Epithelial cell of esophagus (primary cell): ENCODE results near the gene SLC66A2.

Experiments
- DNase-seq: peaks from one replicate; pipeline ENCODE4 v3.0.0; 2010; ENCODE audit warnings: low read depth
- H3K4me3 ChIP-seq: 2 replicates; pipeline ENCODE4 v1.5.1; 2011; ENCODE audit warnings: mild to moderate bottlenecking, low read length, control low read depth
- CTCF ChIP-seq: IDR thresholded peaks from 2 replicates; pipeline ENCODE4 v1.5.1; 2011; ENCODE audit warnings: low read depth, mild to moderate bottlenecking, low read length, control low read depth, inconsistent platforms; ENCODE audit not compliant: insufficient read depth; ENCODE audit errors: missing control alignments

The SLC66A2 gene

GRCh38 chr18:79979843-79980242, 28.4 kb upstream of the SLC66A2 start:
- TF ChIP-seq CTCF: no peak
- H3K4me3 ChIP-seq: no peak overlapping the region
- DNase-seq: no peak

DNA sequence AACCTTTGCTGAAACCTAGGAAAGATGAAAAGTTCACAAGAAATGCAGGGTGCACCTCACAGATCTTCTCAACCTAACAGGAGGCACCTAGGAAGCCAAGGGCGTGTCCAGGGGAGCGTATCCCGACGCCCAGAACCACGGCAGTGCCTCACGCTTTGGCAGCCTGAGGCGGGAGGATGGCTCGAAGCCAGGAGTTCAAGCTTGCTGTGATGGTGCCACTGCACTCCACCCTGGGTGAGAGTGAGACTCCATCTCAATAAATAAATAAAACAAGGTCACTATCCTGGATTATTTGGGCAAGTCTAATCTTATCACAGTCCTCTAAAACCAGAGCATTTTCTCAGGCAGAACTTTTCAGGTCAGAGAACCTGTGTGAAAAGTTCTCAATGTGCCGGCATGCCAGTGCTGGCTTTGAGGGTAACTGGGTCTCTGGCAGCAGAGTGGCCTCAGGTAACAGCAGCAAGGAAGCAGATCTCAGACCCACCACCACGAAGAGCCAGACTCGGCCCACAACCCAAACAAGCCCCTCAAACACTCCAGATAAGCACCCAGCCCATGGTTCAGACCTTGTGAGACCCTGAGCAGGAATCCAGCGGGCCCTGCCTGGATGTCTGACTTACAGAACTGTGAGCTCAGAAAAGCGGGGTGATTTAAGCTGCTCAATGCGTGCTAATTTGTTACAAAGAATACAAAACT, 24.7 kb upstream of the SLC66A2 start:
- no peak overlapping the region for H3K4me3 ChIP-seq
- TF ChIP-seq CTCF: no peak
- DNase-seq: peak; percentile 55

DNA sequence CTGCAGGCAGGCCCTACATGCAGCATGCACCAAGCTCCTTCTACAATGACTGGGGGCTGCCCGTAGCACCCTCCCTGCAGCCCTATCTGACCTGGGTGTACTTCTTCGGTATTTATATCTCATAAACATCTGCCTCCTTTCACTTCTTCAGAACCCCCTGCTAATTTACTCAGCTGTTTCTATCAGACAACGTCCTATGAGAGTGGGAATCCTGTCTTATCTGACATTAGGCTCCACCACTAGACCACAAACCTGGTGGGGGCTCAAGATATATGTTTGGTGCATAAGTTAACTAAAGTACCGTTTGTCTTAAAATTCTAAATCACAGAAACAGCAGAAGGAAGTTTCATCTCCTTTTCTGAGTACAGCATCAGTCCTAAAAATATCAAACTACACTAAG, 23.6 kb upstream of the SLC66A2 start:
- no peak for DNase-seq
- H3K4me3 ChIP-seq: no peak overlapping the region
- TF ChIP-seq CTCF: no peak

GRCh38 chr18:79974025-79974654, 22.7 kb upstream of the SLC66A2 start:
- DNase-seq: no peak
- TF ChIP-seq CTCF: no peak
- no peak overlapping the region for H3K4me3 ChIP-seq

GRCh38 chr18:79973517-79973916, 22.1 kb upstream of the SLC66A2 start:
- DNase-seq: no peak
- no peak for TF ChIP-seq CTCF
- H3K4me3 ChIP-seq: no peak overlapping the region

DNA sequence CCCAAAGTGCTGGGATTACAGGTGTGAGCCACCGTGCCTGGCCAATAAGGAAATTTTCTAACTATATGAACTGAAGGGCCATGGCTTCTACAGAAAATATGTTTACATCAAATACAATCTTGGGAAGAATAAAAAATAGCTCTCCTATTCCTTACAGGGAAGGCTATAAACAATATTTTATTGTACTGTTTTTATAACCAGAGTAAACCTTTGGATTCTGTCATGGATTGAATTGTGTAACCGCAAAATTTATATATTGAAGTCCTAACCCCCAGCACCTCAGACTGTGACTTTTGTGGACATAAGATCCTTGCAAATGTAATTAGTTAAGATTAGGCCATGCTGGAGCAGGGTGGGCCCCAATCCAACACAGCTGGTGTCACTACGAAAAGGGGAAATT, 21.3 kb upstream of the SLC66A2 start:
- TF ChIP-seq CTCF: no peak
- no peak overlapping the region for H3K4me3 ChIP-seq
- DNase-seq: no peak

DNA sequence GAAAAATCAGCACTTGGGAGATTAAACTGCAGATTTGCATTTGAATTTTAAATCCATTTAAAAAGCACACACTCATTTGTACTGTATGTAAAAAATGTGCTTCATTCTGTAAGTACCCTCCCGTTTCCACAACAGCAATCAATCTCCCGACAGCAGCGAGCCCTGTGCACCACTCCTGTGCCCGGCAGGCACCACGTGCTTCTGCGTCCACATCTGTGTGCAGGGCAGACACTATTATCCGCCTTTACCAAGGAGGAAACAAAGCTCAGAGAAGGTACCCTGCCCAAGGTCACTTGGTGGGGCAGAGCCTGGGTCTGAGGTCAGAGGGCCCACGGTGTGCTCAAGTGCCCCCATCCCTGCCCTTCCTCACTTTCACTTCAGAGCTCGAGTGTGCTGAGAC, 20.5 kb upstream of the SLC66A2 start:
- no peak for TF ChIP-seq CTCF
- no peak overlapping the region for H3K4me3 ChIP-seq
- DNase-seq: no peak
